GM12874 (cell line): ENCODE measurements around the gene MROH8.

Experiments used
- TF ChIP-seq, protein P1 (sequence below): IDR thresholded peaks from 2 replicates; pipeline ENCODE4 v1.5.1; 2011; ENCODE audit warnings: low read depth, mild to moderate bottlenecking, control low read depth, low read length, moderate library complexity; ENCODE audit not compliant: insufficient read depth

The MROH8 gene

DNA sequence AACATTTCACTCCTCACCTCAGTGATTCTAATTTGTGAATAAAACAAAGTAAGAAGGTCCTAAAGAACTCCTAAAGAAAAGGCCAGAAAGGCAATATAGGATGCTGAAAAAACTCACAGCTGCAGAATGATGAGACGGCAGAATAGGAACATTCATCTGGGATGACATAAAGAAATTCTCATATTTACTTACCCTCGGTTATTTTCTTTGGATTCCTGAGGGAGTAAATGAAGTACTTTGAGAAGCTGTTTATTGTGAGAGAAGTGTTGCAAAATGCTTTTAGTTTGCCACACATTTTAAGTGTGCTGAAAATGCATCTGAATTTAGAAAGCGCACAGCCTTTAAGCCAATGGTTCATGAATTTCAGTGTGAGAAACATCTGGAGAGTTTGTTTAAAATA is 47.9 kb downstream of the MROH8 start:
- TF ChIP-seq, protein P1, sequence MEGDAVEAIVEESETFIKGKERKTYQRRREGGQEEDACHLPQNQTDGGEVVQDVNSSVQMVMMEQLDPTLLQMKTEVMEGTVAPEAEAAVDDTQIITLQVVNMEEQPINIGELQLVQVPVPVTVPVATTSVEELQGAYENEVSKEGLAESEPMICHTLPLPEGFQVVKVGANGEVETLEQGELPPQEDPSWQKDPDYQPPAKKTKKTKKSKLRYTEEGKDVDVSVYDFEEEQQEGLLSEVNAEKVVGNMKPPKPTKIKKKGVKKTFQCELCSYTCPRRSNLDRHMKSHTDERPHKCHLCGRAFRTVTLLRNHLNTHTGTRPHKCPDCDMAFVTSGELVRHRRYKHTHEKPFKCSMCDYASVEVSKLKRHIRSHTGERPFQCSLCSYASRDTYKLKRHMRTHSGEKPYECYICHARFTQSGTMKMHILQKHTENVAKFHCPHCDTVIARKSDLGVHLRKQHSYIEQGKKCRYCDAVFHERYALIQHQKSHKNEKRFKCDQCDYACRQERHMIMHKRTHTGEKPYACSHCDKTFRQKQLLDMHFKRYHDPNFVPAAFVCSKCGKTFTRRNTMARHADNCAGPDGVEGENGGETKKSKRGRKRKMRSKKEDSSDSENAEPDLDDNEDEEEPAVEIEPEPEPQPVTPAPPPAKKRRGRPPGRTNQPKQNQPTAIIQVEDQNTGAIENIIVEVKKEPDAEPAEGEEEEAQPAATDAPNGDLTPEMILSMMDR = no peak

DNA sequence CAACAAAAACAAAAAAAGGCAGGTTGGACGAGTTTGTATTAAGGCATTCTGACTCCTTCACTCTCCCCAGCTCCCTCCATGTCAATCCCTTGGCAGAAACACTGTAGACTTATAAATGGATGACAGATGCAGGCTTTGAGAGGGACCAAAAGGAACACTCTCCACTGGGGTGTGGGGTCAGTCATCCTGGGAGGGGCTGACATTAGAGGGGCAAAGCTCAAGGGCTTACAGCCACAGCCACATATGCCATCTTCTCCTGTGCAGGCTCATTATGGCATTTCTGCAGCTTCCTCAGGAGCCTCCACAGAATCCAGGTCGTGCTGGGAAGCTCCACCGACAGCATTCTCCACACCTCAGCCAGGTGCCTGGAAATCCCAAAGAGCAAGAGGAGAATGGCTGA is 50.5 kb downstream of the MROH8 start:
- TF ChIP-seq, protein P1 = no peak

DNA sequence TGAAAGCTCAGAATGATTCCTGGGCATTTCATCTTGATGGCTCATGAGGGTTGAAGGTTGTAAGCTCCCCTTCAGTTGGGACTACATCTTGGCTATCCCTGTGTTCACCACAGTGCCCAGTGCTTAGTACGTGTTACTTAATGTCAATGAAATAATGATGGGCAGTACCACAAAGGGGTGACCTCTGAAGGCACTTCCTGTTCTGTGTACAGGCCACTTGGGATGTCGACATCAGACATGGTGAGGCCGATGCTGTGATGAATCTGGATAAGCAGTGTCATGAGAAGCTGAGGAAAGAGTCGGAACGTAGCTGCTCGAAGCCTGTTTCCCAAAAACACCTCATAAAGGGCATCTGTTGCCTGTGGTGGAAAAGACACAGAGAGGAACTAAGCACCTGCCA is 55.9 kb downstream of the MROH8 start:
- TF ChIP-seq, protein P1 = no peak

DNA sequence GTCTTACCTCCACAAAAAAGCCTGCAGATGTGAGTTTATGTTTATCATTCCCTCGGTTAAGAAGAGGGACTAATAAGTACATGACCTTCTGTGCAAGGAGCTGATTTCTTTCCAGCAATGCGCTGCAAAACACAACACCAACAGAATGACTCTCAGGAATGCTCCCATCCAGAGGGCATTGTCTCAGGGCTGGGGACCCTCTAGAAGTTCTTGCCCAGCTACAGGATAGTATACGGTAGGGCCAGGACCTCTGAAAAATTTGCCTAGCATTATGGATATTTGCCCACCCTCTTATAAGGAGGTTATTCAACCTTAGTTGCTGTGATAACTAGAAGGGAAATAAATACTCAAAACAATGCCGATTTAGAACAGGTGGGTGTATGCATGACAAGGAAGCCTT is 58.9 kb downstream of the MROH8 start:
- TF ChIP-seq, protein P1 = no peak

DNA sequence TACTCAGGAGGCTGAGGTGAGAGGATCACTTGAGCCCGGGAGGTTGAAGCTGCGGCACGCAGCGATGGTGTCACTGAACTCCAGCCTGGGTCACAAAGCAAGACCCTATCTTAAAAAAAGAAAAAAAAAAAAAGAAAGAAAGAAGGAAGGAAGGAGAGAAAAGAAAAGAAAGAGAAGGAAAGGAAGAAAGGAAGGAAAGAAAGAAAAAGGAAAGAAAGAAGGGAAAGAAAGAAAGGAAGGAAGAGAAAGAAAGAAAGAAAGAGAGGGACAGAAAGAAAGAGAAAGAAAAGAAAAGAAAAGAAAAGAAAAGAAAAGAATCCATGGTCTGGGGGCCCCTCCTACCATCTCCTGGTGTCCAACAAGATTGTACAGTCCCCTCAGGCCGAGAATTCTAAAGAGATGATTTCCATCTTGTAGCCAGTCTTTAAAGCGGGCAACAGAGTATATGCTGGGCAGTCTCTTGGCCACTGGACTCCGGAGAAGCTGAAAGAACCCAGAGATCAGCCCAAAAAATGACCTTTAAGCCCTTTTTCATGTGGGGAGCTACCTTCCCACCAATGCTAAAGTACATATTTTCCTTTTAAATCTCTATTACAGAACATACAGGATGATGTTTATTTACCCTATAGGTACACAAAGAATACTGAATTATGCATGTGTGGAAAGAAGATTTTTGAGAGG is 59.9 kb downstream of the MROH8 start:
- TF ChIP-seq, protein P1 = no peak

DNA sequence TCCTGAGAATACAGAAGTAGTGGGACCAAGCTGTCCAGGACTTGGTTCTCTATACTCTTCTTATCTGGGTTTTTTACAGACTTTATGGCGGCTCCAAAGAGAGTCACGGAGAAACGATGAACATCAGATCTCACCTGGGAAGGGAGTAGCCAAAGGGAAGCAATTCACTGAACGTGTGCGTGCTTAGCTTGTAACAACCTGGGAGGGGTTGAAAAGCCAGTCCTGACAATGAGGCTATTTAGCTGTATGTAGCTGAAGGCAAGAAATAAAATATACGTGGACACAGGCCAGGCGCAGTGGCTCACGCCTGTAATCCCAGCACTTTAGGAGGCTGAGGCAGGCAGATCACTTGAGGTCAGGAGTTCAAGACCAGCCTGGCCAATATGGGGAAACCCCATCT is 65.3 kb downstream of the MROH8 start:
- TF ChIP-seq, protein P1 = no peak

DNA sequence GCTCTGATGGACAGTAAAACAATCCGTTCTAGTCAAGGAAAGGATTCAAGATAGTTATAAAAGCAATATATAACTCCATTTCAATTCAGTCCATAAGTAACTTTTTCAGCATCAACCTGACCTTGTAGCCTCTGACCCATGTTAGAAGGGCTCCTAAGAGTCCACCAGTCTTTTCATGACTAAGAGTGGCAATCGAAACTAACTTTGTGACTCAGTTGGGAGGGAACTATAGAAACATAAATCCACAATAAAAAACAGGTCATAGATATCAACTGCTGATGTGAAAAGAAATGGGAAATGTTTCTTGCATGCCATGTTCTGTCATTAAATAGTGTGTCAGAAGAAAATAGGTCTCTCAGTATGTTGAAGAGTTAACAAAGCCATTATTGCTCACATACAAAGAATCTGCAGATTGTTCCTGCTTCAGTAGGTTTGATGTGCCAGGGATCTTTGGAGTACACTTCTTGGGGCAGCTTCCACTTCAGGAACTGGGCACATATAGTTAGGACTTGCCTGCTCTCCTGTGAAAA is 67.4 kb downstream of the MROH8 start:
- TF ChIP-seq, protein P1 = no peak
